Activated CD8-positive, alpha-beta memory T cell treated with anti-CD3 and anti-CD28 coated beads for 36 hours (primary cell): ENCODE data around the gene PTPRR. TPM values are rescaled to one million over a fixed set of nuclear protein-coding genes. Genes with fewer than 3 reads are reported as not detected.

Experiments used
- CTCF ChIA-PET: fragments of 350-600 bp; sonication (Branson Sonifier 250); formaldehyde crosslinking; loops from one replicate; lab custom pipeline; 2021; ENCODE audit warnings: antibody characterized with exemption; lab: Charles Lee
- POLR2A ChIA-PET: fragments of 350-600 bp; sonication (Branson Sonifier 250); formaldehyde crosslinking; loops from one replicate; lab custom pipeline; 2021; ENCODE audit warnings: antibody characterized with exemption; lab: Charles Lee
- total RNA-seq, 2 experiments: library from RNA; stranded (reverse); gene quantifications; one replicate each; pipeline ENCODE4 v1.2.3, GENCODE V29; 2021

Gene PTPRR
- total RNA-seq, 2 experiments from 2014 or later: not detected

- ChIA-PET CTCF (no interaction called here), POLR2A (no interaction called here)
These were observed 1.4 kb downstream of the PTPRR start for GRCh38 chr12:70919176-70919575.

- POLR2A ChIA-PET: no interaction called here
- CTCF ChIA-PET: no interaction called here
These were observed 2.2 kb downstream of the PTPRR start for GRCh38 chr12:70918321-70918720.

GRCh38 chr12:70910666-70911065 lies 9.9 kb downstream of the PTPRR start:
- ChIA-PET POLR2A (no interaction called here), CTCF (no interaction called here)

GRCh38 chr12:70908978-70909377 lies 11.6 kb downstream of the PTPRR start:
- POLR2A ChIA-PET: no interaction called here
- CTCF ChIA-PET: no interaction called here

GRCh38 chr12:70907412-70907811 lies 13.1 kb downstream of the PTPRR start:
- ChIA-PET POLR2A (no interaction called here), CTCF (no interaction called here)

GRCh38 chr12:70895956-70896355 lies 24.6 kb downstream of the PTPRR start:
- POLR2A ChIA-PET: no interaction called here

GRCh38 chr12:70892593-70892992 lies 27.9 kb downstream of the PTPRR start:
- POLR2A ChIA-PET: no interaction called here
- CTCF ChIA-PET: no interaction called here

More at GRCh38 chr12:70895956-70896355, 24.6 kb downstream of the PTPRR start:
- CTCF ChIA-PET: no interaction called here

GRCh38 chr12:70890895-70891832 lies 29.4 kb downstream of the PTPRR start:
- CTCF ChIA-PET: no interaction called here
- POLR2A ChIA-PET: no interaction called here

- ChIA-PET POLR2A (no interaction called here), CTCF (no interaction called here)
These were observed 34.6 kb downstream of the PTPRR start for GRCh38 chr12:70885956-70886355.

- POLR2A ChIA-PET: no interaction called here
- CTCF ChIA-PET: no interaction called here
These were observed 36.7 kb downstream of the PTPRR start for GRCh38 chr12:70883855-70884254.

GRCh38 chr12:70880744-70881143 lies 39.8 kb downstream of the PTPRR start:
- CTCF ChIA-PET: no interaction called here

GRCh38 chr12:70876952-70877351 lies 43.6 kb downstream of the PTPRR start:
- ChIA-PET POLR2A (no interaction called here), CTCF (no interaction called here)

More at GRCh38 chr12:70880744-70881143, 39.8 kb downstream of the PTPRR start:
- POLR2A ChIA-PET: no interaction called here

- POLR2A ChIA-PET: no interaction called here
These were observed 44.9 kb downstream of the PTPRR start for GRCh38 chr12:70875628-70876027.

GRCh38 chr12:70854881-70855568 lies 65.5 kb downstream of the PTPRR start:
- CTCF ChIA-PET: no interaction called here

More at GRCh38 chr12:70875628-70876027, 44.9 kb downstream of the PTPRR start:
- CTCF ChIA-PET: no interaction called here

GRCh38 chr12:70854138-70854537 lies 66.4 kb downstream of the PTPRR start:
- POLR2A ChIA-PET: no interaction called here

More at GRCh38 chr12:70854881-70855568, 65.5 kb downstream of the PTPRR start:
- POLR2A ChIA-PET: no interaction called here

GRCh38 chr12:70853326-70853725 lies 67.2 kb downstream of the PTPRR start:
- ChIA-PET POLR2A (no interaction called here), CTCF (no interaction called here)

More at GRCh38 chr12:70854138-70854537, 66.4 kb downstream of the PTPRR start:
- CTCF ChIA-PET: no interaction called here

- POLR2A ChIA-PET: no interaction called here
- CTCF ChIA-PET: no interaction called here
These were observed 68.0 kb downstream of the PTPRR start for GRCh38 chr12:70852416-70853150.

- POLR2A ChIA-PET: no interaction called here
- CTCF ChIA-PET: no interaction called here
These were observed 71.1 kb downstream of the PTPRR start for GRCh38 chr12:70849265-70849960.

GRCh38 chr12:70847871-70848270 lies 72.7 kb downstream of the PTPRR start:
- POLR2A ChIA-PET: no interaction called here
- CTCF ChIA-PET: no interaction called here
